SK-N-SH treated with all-trans-retinoic acid at 6 μM for 48 hours (cell line): ENCODE results near the gene ARAP2.

Experiments used
- CSDC2 ChIP-seq: fragments of 250-450 bp; sonication (Bioruptor Pico); IDR thresholded peaks from 2 replicates; pipeline ENCODE4 v1.5.0; 2020; ENCODE audit warnings: mild to moderate bottlenecking, moderate library complexity
- ESRRG ChIP-seq: fragments of 250-450 bp; sonication (Bioruptor Pico); IDR thresholded peaks from 2 replicates; pipeline ENCODE4 v1.6.1; 2021; ENCODE audit warnings: mild to moderate bottlenecking
- OSR1 ChIP-seq: fragments of 250-450 bp; sonication (Bioruptor Pico); IDR thresholded peaks from 2 replicates; pipeline ENCODE4 v1.8.0; 2022; ENCODE audit warnings: moderate library complexity, mild to moderate bottlenecking, inconsistent platforms
- RARB ChIP-seq: fragments of 250-450 bp; sonication (Bioruptor Pico); IDR thresholded peaks from 2 replicates; pipeline ENCODE4 v1.8.0; 2021; ENCODE audit warnings: mild to moderate bottlenecking, moderate library complexity
- TCF4 ChIP-seq: fragments of 250-450 bp; sonication (Bioruptor Pico); IDR thresholded peaks from 2 replicates; pipeline ENCODE4 v1.8.0; 2021; ENCODE audit warnings: mild to moderate bottlenecking, moderate library complexity, borderline replicate concordance
- ZFP3 ChIP-seq: fragments of 250-450 bp; sonication (Bioruptor Pico); IDR thresholded peaks from 2 replicates; pipeline ENCODE4 v1.5.0; 2020; ENCODE audit warnings: mild to moderate bottlenecking, moderate library complexity

- TF ChIP-seq OSR1, result no peak
- TF ChIP-seq ZFP3 (CRISPR knock-in tag), result no peak
- TF ChIP-seq TCF4 (CRISPR knock-in tag), result no peak
- no peak for TF ChIP-seq RARB (CRISPR knock-in tag)
- TF ChIP-seq ESRRG (CRISPR knock-in tag), result no peak
- no peak for TF ChIP-seq CSDC2 (CRISPR knock-in tag)
These were observed 36.9 kb downstream of the ARAP2 start for GRCh38 chr4:36207367-36207766.
